Measurements from ENCODE around the gene PPP1R9B.

DNA sequence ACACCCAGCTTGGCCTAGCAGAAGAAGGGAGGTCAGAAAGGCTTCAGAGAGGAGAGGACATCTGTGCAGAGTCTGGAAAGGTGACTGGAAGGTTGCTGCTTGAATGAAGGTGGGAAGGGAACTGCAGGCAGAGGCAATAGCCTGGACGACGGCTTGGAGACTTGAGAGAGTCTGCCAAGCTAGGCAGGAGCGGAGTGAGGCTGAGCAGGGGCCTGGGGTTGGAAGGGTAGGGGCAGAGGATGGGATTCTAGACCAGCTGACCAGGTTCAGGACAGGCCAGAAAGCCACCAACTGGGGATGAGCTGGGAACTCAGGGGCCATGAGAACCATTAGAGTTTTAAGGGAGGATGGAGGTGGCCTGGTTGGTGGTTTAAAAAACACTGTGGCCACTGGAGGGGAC, 15.0 kb upstream of the PPP1R9B start:
- no peak for TF ChIP-seq POLR2A (IDR thresholded peaks at IDR 0.05; ENCODE audit: low read length)
- TF ChIP-seq GATA1 (IDR thresholded peaks at IDR 0.05; ENCODE audit: low read depth, low read length) = no peak

All from erythroblast (primary cell).